ENCODE results near the gene SIPA1L3.

The SIPA1L3 gene

GRCh38 chr19:38163419-38164290 is 256.6 kb downstream of the SIPA1L3 start:
- Mint-ChIP-seq H3K27ac (no peak overlapping the region), H3K9me3 (peaks cover 3% of the 10 kb centered on the region), H3K4me3 (no peak overlapping the region), H3K27me3 (ENCODE audit: low read depth) (no peaks in the 10 kb centered on the region), H3K36me3 (ENCODE audit: low read depth) (peaks cover 18% of the 10 kb centered on the region), H3K4me1 (ENCODE audit: low read depth) (no peaks in the 10 kb centered on the region)
- no peak for DNase-seq (ENCODE audit: low spot score)

- Mint-ChIP-seq H3K4me1 (ENCODE audit: low read depth) (no peaks in the 10 kb centered on the region), H3K27ac (no peak overlapping the region), H3K27me3 (ENCODE audit: low read depth) (no peaks in the 10 kb centered on the region), H3K36me3 (ENCODE audit: low read depth) (peaks cover 18% of the 10 kb centered on the region), H3K9me3 (peaks cover 3% of the 10 kb centered on the region), H3K4me3 (no peak overlapping the region)
- DNase-seq (ENCODE audit: low spot score) = no peak
Measured at GRCh38 chr19:38164526-38164925, 257.5 kb downstream of the SIPA1L3 start.

GRCh38 chr19:38165335-38165734 is 258.3 kb downstream of the SIPA1L3 start:
- Mint-ChIP-seq H3K27me3 (ENCODE audit: low read depth) (no peaks in the 10 kb centered on the region), H3K9me3 (peaks cover 3% of the 10 kb centered on the region), H3K4me1 (ENCODE audit: low read depth) (no peaks in the 10 kb centered on the region), H3K4me3 (no peak overlapping the region), H3K36me3 (ENCODE audit: low read depth) (peaks cover 18% of the 10 kb centered on the region), H3K27ac (no peak overlapping the region)
- DNase-seq (ENCODE audit: low spot score) = no peak

GRCh38 chr19:38168637-38169036 is 261.6 kb downstream of the SIPA1L3 start:
- Mint-ChIP-seq H3K4me1 (ENCODE audit: low read depth) (no peaks in the 10 kb centered on the region), H3K4me3 (no peak overlapping the region), H3K36me3 (ENCODE audit: low read depth) (peaks cover 4% of the 10 kb centered on the region), H3K9me3 (no peaks in the 10 kb centered on the region), H3K27me3 (ENCODE audit: low read depth) (no peaks in the 10 kb centered on the region), H3K27ac (no peak overlapping the region)
- no peak for DNase-seq (ENCODE audit: low spot score)

- H3K4me3 Mint-ChIP-seq = no peak overlapping the region
- no peaks in the 10 kb centered on the region for H3K27me3 Mint-ChIP-seq (ENCODE audit: low read depth)
- no peaks in the 10 kb centered on the region for H3K36me3 Mint-ChIP-seq (ENCODE audit: low read depth)
- no peak for DNase-seq (ENCODE audit: low spot score)
- no peaks in the 10 kb centered on the region for H3K9me3 Mint-ChIP-seq
- no peaks in the 10 kb centered on the region for H3K4me1 Mint-ChIP-seq (ENCODE audit: low read depth)
- no peak overlapping the region for H3K27ac Mint-ChIP-seq
Measured at GRCh38 chr19:38170334-38170733, 263.3 kb downstream of the SIPA1L3 start.

GRCh38 chr19:38172001-38172400 is 265.0 kb downstream of the SIPA1L3 start:
- Mint-ChIP-seq H3K27ac (no peak overlapping the region), H3K36me3 (ENCODE audit: low read depth) (no peaks in the 10 kb centered on the region), H3K27me3 (ENCODE audit: low read depth) (no peaks in the 10 kb centered on the region), H3K4me1 (ENCODE audit: low read depth) (no peaks in the 10 kb centered on the region), H3K9me3 (no peaks in the 10 kb centered on the region), H3K4me3 (no peak overlapping the region)
- DNase-seq (ENCODE audit: low spot score) = no peak

- Mint-ChIP-seq H3K27me3 (ENCODE audit: low read depth) (no peaks in the 10 kb centered on the region), H3K9me3 (no peaks in the 10 kb centered on the region), H3K36me3 (ENCODE audit: low read depth) (no peaks in the 10 kb centered on the region), H3K4me3 (no peak overlapping the region), H3K4me1 (ENCODE audit: low read depth) (no peaks in the 10 kb centered on the region), H3K27ac (no peak overlapping the region)
- DNase-seq (ENCODE audit: low spot score) = no peak
Measured at GRCh38 chr19:38173291-38174041, 266.5 kb downstream of the SIPA1L3 start.

GRCh38 chr19:38175422-38175821 is 268.4 kb downstream of the SIPA1L3 start:
- Mint-ChIP-seq H3K9me3 (no peaks in the 10 kb centered on the region), H3K36me3 (ENCODE audit: low read depth) (no peaks in the 10 kb centered on the region), H3K27me3 (ENCODE audit: low read depth) (no peaks in the 10 kb centered on the region), H3K4me3 (no peak overlapping the region), H3K4me1 (ENCODE audit: low read depth) (no peaks in the 10 kb centered on the region), H3K27ac (no peak overlapping the region)
- no peak for DNase-seq (ENCODE audit: low spot score)

GRCh38 chr19:38180071-38180470 is 273.1 kb downstream of the SIPA1L3 start:
- H3K4me1 Mint-ChIP-seq (ENCODE audit: low read depth) = no peaks in the 10 kb centered on the region

GRCh38 chr19:38182536-38183210 is 275.7 kb downstream of the SIPA1L3 start:
- Mint-ChIP-seq H3K9me3 (peaks cover 7% of the 10 kb centered on the region), H3K27me3 (ENCODE audit: low read depth) (no peaks in the 10 kb centered on the region), H3K4me3 (no peak overlapping the region), H3K4me1 (ENCODE audit: low read depth) (no peaks in the 10 kb centered on the region), H3K36me3 (ENCODE audit: low read depth) (peaks cover 4% of the 10 kb centered on the region), H3K27ac (no peak overlapping the region)
- no peak for DNase-seq (ENCODE audit: low spot score)

More at GRCh38 chr19:38180071-38180470, 273.1 kb downstream of the SIPA1L3 start:
- no peak for DNase-seq (ENCODE audit: low spot score)
- Mint-ChIP-seq H3K4me3 (no peak overlapping the region), H3K36me3 (ENCODE audit: low read depth) (peaks cover 4% of the 10 kb centered on the region), H3K27ac (no peak overlapping the region), H3K27me3 (ENCODE audit: low read depth) (no peaks in the 10 kb centered on the region), H3K9me3 (peaks cover 7% of the 10 kb centered on the region)

GRCh38 chr19:38183251-38183897 is 276.4 kb downstream of the SIPA1L3 start:
- Mint-ChIP-seq H3K9me3 (peaks cover 7% of the 10 kb centered on the region), H3K27me3 (ENCODE audit: low read depth) (no peaks in the 10 kb centered on the region), H3K4me1 (ENCODE audit: low read depth) (no peaks in the 10 kb centered on the region), H3K36me3 (ENCODE audit: low read depth) (peaks cover 4% of the 10 kb centered on the region), H3K27ac (no peak overlapping the region), H3K4me3 (no peak overlapping the region)
- DNase-seq (ENCODE audit: low spot score) = no peak

- H3K4me1 Mint-ChIP-seq (ENCODE audit: low read depth) = no peaks in the 10 kb centered on the region
- H3K36me3 Mint-ChIP-seq (ENCODE audit: low read depth) = peaks cover 4% of the 10 kb centered on the region
- H3K4me3 Mint-ChIP-seq = no peak overlapping the region
- H3K27me3 Mint-ChIP-seq (ENCODE audit: low read depth) = no peaks in the 10 kb centered on the region
- H3K9me3 Mint-ChIP-seq = peaks cover 7% of the 10 kb centered on the region
- no peak for DNase-seq (ENCODE audit: low spot score)
- H3K27ac Mint-ChIP-seq = no peak overlapping the region
Measured at GRCh38 chr19:38184815-38185214, 277.8 kb downstream of the SIPA1L3 start.

GRCh38 chr19:38185562-38185961 is 278.6 kb downstream of the SIPA1L3 start:
- Mint-ChIP-seq H3K27ac (no peak overlapping the region), H3K9me3 (peaks cover 6% of the 10 kb centered on the region), H3K36me3 (ENCODE audit: low read depth) (peaks cover 4% of the 10 kb centered on the region), H3K4me1 (ENCODE audit: low read depth) (no peaks in the 10 kb centered on the region), H3K4me3 (no peak overlapping the region), H3K27me3 (ENCODE audit: low read depth) (no peaks in the 10 kb centered on the region)
- DNase-seq (ENCODE audit: low spot score) = no peak

All from T-helper 2 cell treated with Interferon-gamma antibody and Interleukin-4, amounts not matched to agents 5 μg/mL and 100 μg/mL, for 36 hours (primary cell).